BJ (cell line): ENCODE data around the gene ARHGEF17. TPM values are rescaled to one million over a fixed set of nuclear protein-coding genes. Genes with fewer than 3 reads are reported as not detected.

ENCODE experiments used
- CTCF ChIA-PET: fragments of 350-600 bp; formaldehyde crosslinking; extraction: SDS; loops from one replicate; lab custom pipeline; 2021; ENCODE audit warnings: antibody characterized with exemption, inconsistent platforms; lab: Yijun Ruan, JAX
- POLR2A ChIA-PET: fragments of 300-600 bp; sonication (Branson Sonifier 250); formaldehyde crosslinking; extraction: SDS; loops from one replicate; lab custom pipeline; 2021; ENCODE audit warnings: antibody characterized with exemption; lab: Charles Lee
- DNase-seq: peaks from one replicate; pipeline ENCODE4 v3.0.0-alpha.2; 2011; ENCODE audit warnings: low read depth
- H3K27me3 ChIP-seq: 2 replicates; pipeline ENCODE4 v1.6.0; 2011; ENCODE audit warnings: low read length; ENCODE audit not compliant: control insufficient read depth, insufficient read depth
- H3K36me3 ChIP-seq: 2 replicates; pipeline ENCODE4 v1.5.1; 2011; ENCODE audit warnings: low read length; ENCODE audit not compliant: control insufficient read depth, insufficient read depth
- H3K4me3 ChIP-seq: 2 replicates; pipeline ENCODE4 v1.5.1; 2011; ENCODE audit warnings: low read depth, mild to moderate bottlenecking, control low read depth, low read length
- CTCF ChIP-seq: IDR thresholded peaks from 2 replicates; pipeline ENCODE4 v1.5.1; 2011; ENCODE audit warnings: low read depth, mild to moderate bottlenecking, control low read depth, inconsistent platforms, low read length, moderate library complexity; ENCODE audit not compliant: insufficient read depth
- polyA plus RNA-seq: library from polyadenylated mRNA; depleted of rRNA; stranded (reverse); fragments of >200 nt; gene quantifications from 2 replicates; pipeline ENCODE4 v1.2.3, GENCODE V29; 2011

ARHGEF17 gene
- polyA plus RNA-seq, 1 experiment: 85.7 TPM

GRCh38 chr11:73397468-73398131 lies 89.5 kb downstream of the ARHGEF17 start:
- peaks cover 12% of the 10 kb centered on the region for H3K36me3 ChIP-seq
- CTCF ChIA-PET: interaction anchor here (0.6 to 9.7 kb wide), 8 partner anchors 18 to 265 kb away, joined by 3 to 100 read pairs (median 4); no protein-coding TSS in a partner anchor
- H3K4me3 ChIP-seq: no peak overlapping the region
- no peaks in the 10 kb centered on the region for H3K27me3 ChIP-seq
- POLR2A ChIA-PET: no interaction called here
- no peak for TF ChIP-seq CTCF
- DNase-seq: no peak

GRCh38 chr11:73398132-73398526 lies 90.1 kb downstream of the ARHGEF17 start:
- TF ChIP-seq CTCF: no peak
- POLR2A ChIA-PET: no interaction called here
- Histone ChIP-seq H3K36me3 (peaks cover 11% of the 10 kb centered on the region), H3K4me3 (no peak overlapping the region), H3K27me3 (no peaks in the 10 kb centered on the region)
- DNase-seq: no peak
- CTCF ChIA-PET: interaction anchor here (1.6 to 9.7 kb wide), 3 partner anchors 47 to 264 kb away, joined by 9 to 100 read pairs (median 10); no protein-coding TSS in a partner anchor

GRCh38 chr11:73398721-73399120 lies 90.6 kb downstream of the ARHGEF17 start:
- TF ChIP-seq CTCF: no peak
- DNase-seq: no peak
- Histone ChIP-seq H3K27me3 (no peaks in the 10 kb centered on the region), H3K4me3 (no peak overlapping the region), H3K36me3 (peaks cover 11% of the 10 kb centered on the region)
- CTCF ChIA-PET: interaction anchor here (1.5 to 9.7 kb wide), 3 partner anchors 48 to 263 kb away, joined by 4 to 100 read pairs (median 9); no protein-coding TSS in a partner anchor
- POLR2A ChIA-PET: no interaction called here

GRCh38 chr11:73399159-73399590 lies 91.1 kb downstream of the ARHGEF17 start:
- Histone ChIP-seq H3K36me3 (peaks cover 10% of the 10 kb centered on the region), H3K27me3 (no peaks in the 10 kb centered on the region), H3K4me3 (no peak overlapping the region)
- POLR2A ChIA-PET: no interaction called here
- CTCF ChIA-PET: interaction anchor here (0.7 to 9.7 kb wide), 6 partner anchors 13 to 263 kb away, joined by 3 to 100 read pairs (median 5); partner anchors contain the start of gene RELT
- no peak for TF ChIP-seq CTCF
- DNase-seq: no peak

GRCh38 chr11:73399636-73400035 lies 91.6 kb downstream of the ARHGEF17 start:
- no peak for DNase-seq

More at GRCh38 chr11:73399636-73400035, 91.6 kb downstream of the ARHGEF17 start:
- no peaks in the 10 kb centered on the region for H3K27me3 ChIP-seq
- H3K36me3 ChIP-seq: peaks cover 6% of the 10 kb centered on the region
- ChIA-PET POLR2A (no interaction called here), CTCF (interaction anchor here (0.7 to 9.7 kb wide), 9 partner anchors 12 to 263 kb away, joined by 3 to 100 read pairs (median 4); partner anchors contain the start of gene RELT)
- no peak for TF ChIP-seq CTCF
- no peak overlapping the region for H3K4me3 ChIP-seq
